Naive thymus-derived CD4-positive, alpha-beta T cell (primary cell): ENCODE results near the gene FARSA. TPM values are rescaled to one million over a fixed set of nuclear protein-coding genes. Genes with fewer than 3 reads are reported as not detected.
A peak's percentile ranks its signal among the peaks of the same experiment; 100 is the strongest.

Experiments
- ATAC-seq: fragments of 150-1000 bp; cut with Tn5 transposase; 2 replicates; pipeline ENCODE4 v1.10.0; 2021; ENCODE audit warnings: mild to moderate bottlenecking, moderate library complexity
- CTCF ChIA-PET: fragments of 350-600 bp; sonication (Branson Sonifier 250); formaldehyde crosslinking; loops from one replicate; lab custom pipeline; 2021; ENCODE audit warnings: antibody characterized with exemption; lab: Charles Lee
- POLR2A ChIA-PET: fragments of 350-600 bp; sonication (Branson Sonifier 250); formaldehyde crosslinking; loops from one replicate; lab custom pipeline; 2021; ENCODE audit warnings: antibody characterized with exemption, inconsistent platforms; lab: Charles Lee
- DNase-seq, 9 donors: peaks; one replicate each; pipeline versions ENCODE4 v3.0.0 to v3.0.0-alpha.2; 2020 to 2022; ENCODE audit warnings: mixed read lengths in 1 of 9
- H3K27ac ChIP-seq: one replicate; pipeline ENCODE4 v1.7.0; 2013; ENCODE audit warnings: mild to moderate bottlenecking, low read depth, low read length, moderate library complexity
- H3K27me3 ChIP-seq, 2 donors: one replicate each; pipeline ENCODE4 v1.7.0; 2013; ENCODE audit warnings: low read length in 2 of 2, mild to moderate bottlenecking in 2 of 2, moderate library complexity in 2 of 2; ENCODE audit not compliant: control insufficient read depth in 2 of 2, insufficient read depth in 2 of 2
- H3K36me3 ChIP-seq, 3 experiments: 1 replicate in 2 of 3; 2 replicates in 1 of 3; pipeline ENCODE4 v1.7.0; 2013; ENCODE audit warnings: low read length in 3 of 3, mild to moderate bottlenecking in 3 of 3, moderate library complexity in 1 of 3; ENCODE audit not compliant: insufficient read depth in 3 of 3, control insufficient read depth in 2 of 3
- H3K4me1 ChIP-seq, 2 donors: one replicate each; pipeline ENCODE4 v1.7.0; 2013; ENCODE audit warnings: low read length in 2 of 2, mild to moderate bottlenecking in 2 of 2, moderate library complexity in 1 of 2; ENCODE audit not compliant: control insufficient read depth in 2 of 2, insufficient read depth in 2 of 2
- H3K4me3 ChIP-seq: 2 replicates; pipeline ENCODE4 v1.7.0; 2013; ENCODE audit warnings: mild to moderate bottlenecking, low read length
- H3K9me3 ChIP-seq, 3 experiments: 1 replicate in 2 of 3; 2 replicates in 1 of 3; pipeline ENCODE4 v1.7.0; 2013; ENCODE audit warnings: low read length in 3 of 3; ENCODE audit not compliant: control insufficient read depth in 2 of 3
- H3K27ac Mint-ChIP-seq, 9 donors: one replicate each; pipeline ENCODE4 v1.8.0; 2020 to 2022; ENCODE audit warnings: mixed read lengths in 9 of 9, mild to moderate bottlenecking in 8 of 9, moderate library complexity in 5 of 9, inconsistent platforms in 2 of 9
- H3K27me3 Mint-ChIP-seq, 5 donors: one replicate each; pipeline ENCODE4 v1.8.0; 2021 to 2022; ENCODE audit warnings: mixed read lengths in 5 of 5, mild to moderate bottlenecking in 1 of 5
- H3K36me3 Mint-ChIP-seq, 5 donors: one replicate each; pipeline ENCODE4 v1.8.0; 2020 to 2022; ENCODE audit warnings: mixed read lengths in 5 of 5, mild to moderate bottlenecking in 3 of 5, inconsistent platforms in 1 of 5
- H3K4me1 Mint-ChIP-seq, 7 donors: one replicate each; pipeline ENCODE4 v1.8.0; 2020 to 2022; ENCODE audit warnings: mixed read lengths in 7 of 7, mild to moderate bottlenecking in 3 of 7, inconsistent platforms in 1 of 7
- H3K4me3 Mint-ChIP-seq, 10 donors: one replicate each; pipeline ENCODE4 v1.8.0; 2020 to 2022; ENCODE audit warnings: mild to moderate bottlenecking in 10 of 10, mixed read lengths in 10 of 10, moderate library complexity in 6 of 10, inconsistent platforms in 2 of 10
- H3K9me3 Mint-ChIP-seq, 11 donors: one replicate each; pipeline ENCODE4 v1.8.0; 2020 to 2022; ENCODE audit warnings: mixed read lengths in 11 of 11, mild to moderate bottlenecking in 4 of 11, inconsistent platforms in 1 of 11, moderate library complexity in 1 of 11
- intact Hi-C, 2 donors: fragments of 100-400 bp; cut with micrococcal nuclease; formaldehyde crosslinking; loops; one replicate each; pipeline ENCODE4 v1.15.1; 2023
- polyA plus RNA-seq, 2 donors: library from polyadenylated mRNA; unstranded; fragments of 300-500 nt; fragmentation: Illumina TruSeq; gene quantifications; one replicate each; pipeline ENCODE4 v1.2.3, GENCODE V29; 2021
- total RNA-seq, 6 experiments: library from RNA in 5 of 6; stranded (reverse) in 5 of 6; gene quantifications; 1 replicate in 5 of 6; 2 replicates in 1 of 6; pipeline ENCODE4 v1.2.3 and lab custom pipeline; 2021 to 2026

The FARSA gene
- total and polyA plus RNA-seq, 7 experiments from 2014 or later = 25.9 to 109 (median 58.0) TPM

DNA sequence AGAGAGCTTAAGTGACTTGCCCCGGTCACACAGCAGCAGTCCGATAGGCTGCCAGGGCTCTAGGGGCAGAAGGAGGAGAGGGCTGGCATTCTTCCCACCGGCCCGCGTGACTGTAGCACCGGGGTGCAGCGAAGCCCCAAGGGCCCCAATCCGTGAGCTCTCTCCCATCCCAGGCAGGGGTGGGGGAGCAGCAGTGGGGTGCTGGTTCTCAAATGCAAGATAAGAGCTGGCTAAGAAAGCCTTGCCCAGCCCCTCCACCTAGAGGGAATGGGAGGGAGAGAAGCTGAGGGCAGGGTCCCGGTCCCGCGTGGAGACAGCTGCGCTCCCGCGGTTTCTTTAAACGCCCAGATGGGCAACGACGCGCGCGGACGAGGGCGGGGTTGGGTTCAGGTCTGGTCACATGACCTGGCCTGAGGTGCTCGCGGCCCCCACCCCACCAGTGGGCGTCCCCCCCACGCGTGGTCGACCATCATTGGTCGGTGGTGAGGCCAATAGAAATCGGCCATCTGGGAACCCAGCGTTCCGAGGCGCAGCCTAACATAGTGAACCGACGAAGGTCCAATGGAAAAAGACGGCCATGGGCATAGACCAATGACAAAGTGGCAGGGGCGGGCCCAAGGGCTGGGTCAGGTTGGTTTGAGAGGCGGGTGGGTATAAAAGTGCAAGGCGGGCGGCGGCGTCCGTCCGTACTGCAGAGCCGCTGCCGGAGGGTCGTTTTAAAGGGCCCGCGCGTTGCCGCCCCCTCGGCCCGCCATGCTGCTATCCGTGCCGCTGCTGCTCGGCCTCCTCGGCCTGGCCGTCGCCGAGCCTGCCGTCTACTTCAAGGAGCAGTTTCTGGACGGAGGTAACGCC is 4.6 kb upstream of the FARSA start, which contains the start of gene CALR:
Gene CALR, plus strand, starts transcription at position 683 of the 852 bp plus-strand sequence. Its CDS starts 71 bp downstream, at position 754.
- peaks cover 10 to 50% (median 26%) of the 10 kb centered on the region in 3 experiments for H3K36me3 ChIP-seq
- H3K4me3 ChIP-seq = peak within 1 kb of the TSS; percentile 90
- H3K27me3 Mint-ChIP-seq = no peaks in the 10 kb centered on the region
- peaks cover 0 to 4% (median 0%) of the 10 kb centered on the region in 11 donors for H3K9me3 Mint-ChIP-seq
- H3K27me3 ChIP-seq = no peaks in the 10 kb centered on the region
- peak within 1 kb of the TSS; percentile 90 to 99 (median 98) for H3K4me3 Mint-ChIP-seq
- intact Hi-C loops = loop anchor here (1.0 to 10.0 kb wide), 13 partner anchors 8 to 1433 kb away; partner anchors contain the start of genes GCDH (in 2 of the 2), GET3 (in 2 of the 2), JUNB (in 2 of the 2) and SYCE2 (in 2 of the 2)
- DNase-seq (peak; percentile 93 to 100 (median 99)), ATAC-seq (peak; percentile 94)
- H3K4me1 ChIP-seq = peaks cover 35 to 41% of the 10 kb centered on the region in 2 donors
- ChIA-PET CTCF (interaction anchor here (1.1 to 1.6 kb wide), 4 partner anchors 15 to 53 kb away, joined by 3 to 7 read pairs (median 4); partner anchors contain the start of gene GCDH), POLR2A (interaction anchor here (0.7 to 3.3 kb wide), 21 partner anchors 8 to 165 kb away, joined by 3 to 34 read pairs (median 4); partner anchors contain the start of genes GADD45GIP1, GCDH, JUNB and RAD23A)
- peak within 1 kb of the TSS; percentile 94 for H3K27ac ChIP-seq
- peak within 1 kb of the TSS; percentile 93 to 98 (median 96) for H3K27ac Mint-ChIP-seq
- no peaks in the 10 kb centered on the region for H3K9me3 ChIP-seq
- peaks cover 34 to 76% (median 57%) of the 10 kb centered on the region in 7 donors for H3K4me1 Mint-ChIP-seq
- peaks cover 7 to 37% (median 24%) of the 10 kb centered on the region in 5 donors for H3K36me3 Mint-ChIP-seq

DNA sequence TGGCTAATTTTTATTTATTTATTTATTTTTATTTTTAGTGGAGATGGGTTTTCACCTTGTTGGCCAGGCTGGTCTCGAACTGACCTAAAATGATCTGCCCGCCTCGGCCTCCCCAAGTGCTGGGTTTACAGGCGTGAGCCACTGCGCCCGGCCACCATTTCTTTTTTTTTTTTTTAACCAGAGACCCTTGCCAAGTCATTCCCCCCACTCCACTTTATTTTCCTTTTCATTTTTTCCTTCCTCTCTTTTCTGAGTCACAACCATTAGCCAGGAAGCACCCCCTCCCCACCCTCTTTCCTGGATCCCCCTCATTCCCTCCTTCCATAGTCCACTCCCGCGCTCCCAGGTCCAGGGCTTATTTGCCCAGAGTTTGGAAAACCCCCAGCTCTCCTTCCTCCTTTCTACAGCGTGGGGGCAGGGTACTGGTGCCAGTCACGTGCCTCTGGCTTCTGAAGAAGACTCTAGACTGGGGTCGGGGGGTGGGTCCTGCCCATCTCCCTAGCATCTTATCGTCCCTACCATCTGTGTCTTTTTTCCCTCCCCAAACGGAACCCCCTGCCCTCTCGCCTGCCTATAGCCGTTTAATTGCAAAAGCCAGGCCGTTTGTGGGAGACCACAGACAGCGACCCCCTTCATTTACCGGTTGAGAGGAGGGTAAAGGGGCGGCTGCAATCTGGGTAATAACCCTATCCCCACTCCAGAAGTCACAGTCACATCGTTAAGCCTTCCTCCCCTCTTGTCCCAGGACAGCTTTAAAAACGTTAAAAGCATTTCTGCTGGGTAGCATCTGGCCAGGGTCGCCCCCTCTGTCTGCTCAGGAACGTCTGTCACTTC is 3.8 kb upstream of the FARSA start:
- intact Hi-C loops = loop anchor here (5.0 to 10.0 kb wide), 4 partner anchors 145 to 1433 kb away; partner anchors contain the start of genes JUNB (in 2 of the 2), TNPO2 (in 2 of the 2) and ZNF653 (in 1 of the 2)
- peaks cover 37 to 76% (median 61%) of the 10 kb centered on the region in 7 donors for H3K4me1 Mint-ChIP-seq
- H3K9me3 ChIP-seq = no peaks in the 10 kb centered on the region
- H3K9me3 Mint-ChIP-seq = peaks cover 0 to 4% (median 0%) of the 10 kb centered on the region in 11 donors
- peaks cover 7 to 43% (median 23%) of the 10 kb centered on the region in 3 experiments for H3K36me3 ChIP-seq
- H3K27me3 ChIP-seq = no peaks in the 10 kb centered on the region
- DNase-seq (no peak), ATAC-seq (no peak)
- peaks cover 7 to 41% (median 22%) of the 10 kb centered on the region in 5 donors for H3K36me3 Mint-ChIP-seq
- H3K27ac ChIP-seq = peak overlapping the region; percentile 94
- ChIA-PET POLR2A (interaction anchor here (0.7 to 3.3 kb wide), 17 partner anchors 9 to 166 kb away, joined by 3 to 34 read pairs (median 7); partner anchors contain the start of genes GADD45GIP1, GCDH, JUNB and RAD23A), CTCF (interaction anchor here (1.1 to 1.6 kb wide), 4 partner anchors 16 to 52 kb away, joined by 3 to 7 read pairs (median 4); partner anchors contain the start of gene GCDH)
- peak overlapping the region; percentile 90 to 99 (median 98) for H3K4me3 Mint-ChIP-seq
- H3K27me3 Mint-ChIP-seq = no peaks in the 10 kb centered on the region
- H3K4me3 ChIP-seq = peak overlapping the region; percentile 58
- peaks cover 40 to 48% of the 10 kb centered on the region in 2 donors for H3K4me1 ChIP-seq
- H3K27ac Mint-ChIP-seq = peak overlapping the region; percentile 5 to 98 (median 96)

DNA sequence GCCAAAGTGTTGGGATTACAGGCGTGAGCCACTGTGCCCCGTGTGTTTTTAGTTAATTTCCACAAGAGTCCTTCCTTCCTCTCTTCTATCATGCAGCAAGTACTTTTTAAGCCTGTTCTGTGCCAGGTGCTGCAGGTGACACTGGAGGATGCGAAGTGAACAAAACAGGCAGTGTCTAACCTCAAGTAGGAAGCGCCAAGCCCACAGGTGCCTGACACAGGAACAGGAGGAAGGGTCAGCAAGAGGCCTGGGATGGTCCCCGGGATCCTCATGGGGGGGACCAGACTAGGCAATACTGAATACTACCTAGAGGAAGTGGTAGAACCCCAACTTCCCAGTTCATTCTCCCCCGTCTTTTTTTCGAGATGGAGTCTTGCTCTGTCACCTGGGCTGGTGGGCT is 3.1 kb upstream of the FARSA start:
- DNase-seq = peak in 3 of 9 donors; percentile 16 to 34 (median 33)
- CTCF ChIA-PET = no interaction called here
- H3K4me1 Mint-ChIP-seq = peaks cover 41 to 76% (median 62%) of the 10 kb centered on the region in 7 donors
- Histone ChIP-seq H3K27me3 (no peaks in the 10 kb centered on the region), H3K27ac (peak overlapping the region; percentile 5), H3K9me3 (no peaks in the 10 kb centered on the region), H3K4me3 (no peak overlapping the region), H3K36me3 (peaks cover 7 to 36% (median 21%) of the 10 kb centered on the region in 3 experiments), H3K4me1 (peaks cover 41 to 50% of the 10 kb centered on the region in 2 donors)
- POLR2A ChIA-PET = interaction anchor here (1.6 to 3.3 kb wide), 6 partner anchors 17 to 144 kb away, joined by 7 to 34 read pairs (median 14); partner anchors contain the start of genes GADD45GIP1 and SYCE2
- H3K4me3 Mint-ChIP-seq = peak overlapping the region; percentile 22 to 90 (median 45)
- peak overlapping the region in 8 of 9 donors; percentile 17 to 94 (median 72) for H3K27ac Mint-ChIP-seq
- ATAC-seq = no peak
- H3K9me3 Mint-ChIP-seq = peaks cover 0 to 4% (median 0%) of the 10 kb centered on the region in 11 donors
- H3K27me3 Mint-ChIP-seq = no peaks in the 10 kb centered on the region
- intact Hi-C loops = loop anchor here (5.0 to 10.0 kb wide), 4 partner anchors 144 to 1432 kb away; partner anchors contain the start of genes JUNB (in 2 of the 2), TNPO2 (in 2 of the 2) and ZNF653 (in 1 of the 2)
- H3K36me3 Mint-ChIP-seq = peaks cover 7 to 37% (median 20%) of the 10 kb centered on the region in 5 donors

DNA sequence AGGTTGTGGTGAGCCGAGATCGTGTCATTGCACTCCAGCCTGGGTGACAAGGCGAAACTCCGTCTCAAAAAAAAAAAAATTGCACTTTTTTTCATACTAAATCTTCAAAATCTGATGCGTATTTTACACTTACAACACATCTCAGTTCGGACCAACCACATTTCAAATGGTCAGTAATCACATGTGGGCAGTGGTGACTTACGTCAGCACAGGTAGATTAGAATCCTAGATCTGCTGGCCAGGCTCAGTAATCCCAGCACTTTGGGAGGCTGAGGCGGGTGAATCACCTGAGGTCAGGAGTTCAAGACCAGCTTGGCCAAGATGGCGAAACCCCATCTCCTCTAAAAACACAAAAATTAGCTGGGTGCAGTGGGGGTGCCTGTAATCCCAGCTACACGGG is 1.6 kb upstream of the FARSA start:
- no peak for ATAC-seq
- Histone ChIP-seq H3K9me3 (no peaks in the 10 kb centered on the region), H3K27ac (no peak overlapping the region), H3K27me3 (no peaks in the 10 kb centered on the region), H3K4me1 (peaks cover 33 to 39% of the 10 kb centered on the region in 2 donors), H3K36me3 (peaks cover 1 to 27% (median 6%) of the 10 kb centered on the region in 3 experiments), H3K4me3 (no peak overlapping the region)
- peaks cover 7 to 28% (median 13%) of the 10 kb centered on the region in 5 donors for H3K36me3 Mint-ChIP-seq
- peaks cover 39 to 64% (median 55%) of the 10 kb centered on the region in 7 donors for H3K4me1 Mint-ChIP-seq
- H3K4me3 Mint-ChIP-seq = peak overlapping the region in 4 of 10 donors; percentile 29 to 48 (median 44)
- no peak overlapping the region for H3K27ac Mint-ChIP-seq
- no peak for DNase-seq
- ChIA-PET CTCF (interaction anchor here (0.7 to 1.2 kb wide), 2 partner anchors 14 to 169 kb away, joined by 3 read pairs; no protein-coding TSS in a partner anchor), POLR2A (interaction anchor here (0.9 to 2.8 kb wide), 3 partner anchors 9 to 44 kb away, joined by 5 to 21 read pairs (median 7); partner anchors contain the start of gene GCDH)
- H3K9me3 Mint-ChIP-seq = peaks cover 0 to 4% (median 0%) of the 10 kb centered on the region in 11 donors
- no peaks in the 10 kb centered on the region for H3K27me3 Mint-ChIP-seq
- intact Hi-C loops = loop anchor here (5.0 to 10.0 kb wide), 4 partner anchors 143 to 1430 kb away; partner anchors contain the start of genes JUNB (in 2 of the 2), TNPO2 (in 2 of the 2) and ZNF653 (in 1 of the 2)
